ENCODE data around the gene GMPR2. TPM values are rescaled to one million over a fixed set of nuclear protein-coding genes. Genes with fewer than 3 reads are reported as not detected.

GMPR2 gene
- total and polyA plus RNA-seq, 2 of the 13 experiments (the other 11 are each of a cell fraction or from before 2014, with no cell fraction given), result 210 to 273 TPM

DNA sequence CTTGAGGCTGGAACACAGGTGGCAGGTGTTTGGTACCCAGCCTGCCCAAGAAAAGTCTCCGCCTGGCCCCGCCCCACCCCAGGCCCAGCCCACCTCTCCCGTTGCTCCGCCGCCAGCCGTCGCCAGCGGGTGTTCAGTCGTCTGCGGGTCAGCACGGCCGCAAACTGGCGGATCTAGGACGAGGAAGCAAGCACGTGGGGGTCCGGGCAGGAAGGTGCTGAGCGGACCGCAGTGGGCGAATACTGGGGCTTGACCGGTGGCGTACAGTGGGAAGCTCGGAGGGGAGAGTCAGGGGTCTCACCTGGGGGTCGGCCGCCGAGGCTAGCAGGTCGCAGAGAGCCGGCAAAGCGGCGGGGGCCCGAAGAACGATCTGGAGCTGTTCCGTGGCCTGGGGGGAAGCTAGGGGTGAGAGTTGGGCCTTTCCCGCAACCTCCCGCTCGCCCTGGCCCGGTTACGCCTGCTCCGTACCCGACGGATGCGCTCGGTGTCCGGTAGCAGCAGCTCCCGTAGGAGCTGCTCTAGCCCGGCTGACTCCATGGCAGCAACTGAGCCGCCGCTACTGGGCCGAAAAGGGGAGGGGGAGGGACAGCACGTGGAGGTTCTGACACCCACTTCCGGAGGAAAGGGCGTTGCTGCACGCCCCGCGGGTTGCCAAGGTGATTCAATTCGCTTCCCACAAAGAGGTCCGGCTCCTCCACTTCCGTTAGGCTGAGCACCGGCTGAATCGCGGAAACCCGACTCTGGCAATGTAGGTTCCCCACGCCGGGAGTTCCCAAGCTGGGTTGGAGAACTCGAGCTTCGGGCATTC, 44.3 kb upstream of the GMPR2 start, which contains the start of gene IPO4 (continued):
- TF ChIP-seq, protein P1, sequence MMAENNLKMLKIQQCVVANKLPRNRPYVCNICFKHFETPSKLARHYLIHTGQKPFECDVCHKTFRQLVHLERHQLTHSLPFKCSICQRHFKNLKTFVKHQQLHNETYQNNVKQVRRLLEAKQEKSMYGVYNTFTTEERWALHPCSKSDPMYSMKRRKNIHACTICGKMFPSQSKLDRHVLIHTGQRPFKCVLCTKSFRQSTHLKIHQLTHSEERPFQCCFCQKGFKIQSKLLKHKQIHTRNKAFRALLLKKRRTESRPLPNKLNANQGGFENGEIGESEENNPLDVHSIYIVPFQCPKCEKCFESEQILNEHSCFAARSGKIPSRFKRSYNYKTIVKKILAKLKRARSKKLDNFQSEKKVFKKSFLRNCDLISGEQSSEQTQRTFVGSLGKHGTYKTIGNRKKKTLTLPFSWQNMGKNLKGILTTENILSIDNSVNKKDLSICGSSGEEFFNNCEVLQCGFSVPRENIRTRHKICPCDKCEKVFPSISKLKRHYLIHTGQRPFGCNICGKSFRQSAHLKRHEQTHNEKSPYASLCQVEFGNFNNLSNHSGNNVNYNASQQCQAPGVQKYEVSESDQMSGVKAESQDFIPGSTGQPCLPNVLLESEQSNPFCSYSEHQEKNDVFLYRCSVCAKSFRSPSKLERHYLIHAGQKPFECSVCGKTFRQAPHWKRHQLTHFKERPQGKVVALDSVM (CRISPR knock-in tag; IDR thresholded peaks at IDR 0.05), result no peak
- TF ChIP-seq, protein P2, sequence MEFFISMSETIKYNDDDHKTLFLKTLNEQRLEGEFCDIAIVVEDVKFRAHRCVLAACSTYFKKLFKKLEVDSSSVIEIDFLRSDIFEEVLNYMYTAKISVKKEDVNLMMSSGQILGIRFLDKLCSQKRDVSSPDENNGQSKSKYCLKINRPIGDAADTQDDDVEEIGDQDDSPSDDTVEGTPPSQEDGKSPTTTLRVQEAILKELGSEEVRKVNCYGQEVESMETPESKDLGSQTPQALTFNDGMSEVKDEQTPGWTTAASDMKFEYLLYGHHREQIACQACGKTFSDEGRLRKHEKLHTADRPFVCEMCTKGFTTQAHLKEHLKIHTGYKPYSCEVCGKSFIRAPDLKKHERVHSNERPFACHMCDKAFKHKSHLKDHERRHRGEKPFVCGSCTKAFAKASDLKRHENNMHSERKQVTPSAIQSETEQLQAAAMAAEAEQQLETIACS (CRISPR knock-in tag; IDR thresholded peaks at IDR 0.05), result peak; percentile 70
- peak; percentile 87; the same call in 1 of the 2 replicates for TF ChIP-seq ZNF468 (CRISPR knock-in tag; IDR thresholded peaks at IDR 0.05)
- TF ChIP-seq ZNF782 (CRISPR knock-in tag; IDR thresholded peaks at IDR 0.05; ENCODE audit: borderline replicate concordance), result peak; percentile 98
- peak; percentile 99 for TF ChIP-seq KMT2A (CRISPR knock-in tag; IDR thresholded peaks at IDR 0.05)
- peak; percentile 95 for TF ChIP-seq MYNN (CRISPR knock-in tag; IDR thresholded peaks at IDR 0.05; ENCODE audit: low read depth)
- peak; percentile 67 for TF ChIP-seq ONECUT2 (CRISPR knock-in tag; IDR thresholded peaks at IDR 0.05)
- peak; percentile 97 for TF ChIP-seq ZNF766 (CRISPR knock-in tag; IDR thresholded peaks at IDR 0.05; ENCODE audit: borderline replicate concordance)
- TF ChIP-seq RFX5 (IDR thresholded peaks at IDR 0.05; ENCODE audit: low read depth, low read length), result peak; percentile 72
- TF ChIP-seq, protein P3, sequence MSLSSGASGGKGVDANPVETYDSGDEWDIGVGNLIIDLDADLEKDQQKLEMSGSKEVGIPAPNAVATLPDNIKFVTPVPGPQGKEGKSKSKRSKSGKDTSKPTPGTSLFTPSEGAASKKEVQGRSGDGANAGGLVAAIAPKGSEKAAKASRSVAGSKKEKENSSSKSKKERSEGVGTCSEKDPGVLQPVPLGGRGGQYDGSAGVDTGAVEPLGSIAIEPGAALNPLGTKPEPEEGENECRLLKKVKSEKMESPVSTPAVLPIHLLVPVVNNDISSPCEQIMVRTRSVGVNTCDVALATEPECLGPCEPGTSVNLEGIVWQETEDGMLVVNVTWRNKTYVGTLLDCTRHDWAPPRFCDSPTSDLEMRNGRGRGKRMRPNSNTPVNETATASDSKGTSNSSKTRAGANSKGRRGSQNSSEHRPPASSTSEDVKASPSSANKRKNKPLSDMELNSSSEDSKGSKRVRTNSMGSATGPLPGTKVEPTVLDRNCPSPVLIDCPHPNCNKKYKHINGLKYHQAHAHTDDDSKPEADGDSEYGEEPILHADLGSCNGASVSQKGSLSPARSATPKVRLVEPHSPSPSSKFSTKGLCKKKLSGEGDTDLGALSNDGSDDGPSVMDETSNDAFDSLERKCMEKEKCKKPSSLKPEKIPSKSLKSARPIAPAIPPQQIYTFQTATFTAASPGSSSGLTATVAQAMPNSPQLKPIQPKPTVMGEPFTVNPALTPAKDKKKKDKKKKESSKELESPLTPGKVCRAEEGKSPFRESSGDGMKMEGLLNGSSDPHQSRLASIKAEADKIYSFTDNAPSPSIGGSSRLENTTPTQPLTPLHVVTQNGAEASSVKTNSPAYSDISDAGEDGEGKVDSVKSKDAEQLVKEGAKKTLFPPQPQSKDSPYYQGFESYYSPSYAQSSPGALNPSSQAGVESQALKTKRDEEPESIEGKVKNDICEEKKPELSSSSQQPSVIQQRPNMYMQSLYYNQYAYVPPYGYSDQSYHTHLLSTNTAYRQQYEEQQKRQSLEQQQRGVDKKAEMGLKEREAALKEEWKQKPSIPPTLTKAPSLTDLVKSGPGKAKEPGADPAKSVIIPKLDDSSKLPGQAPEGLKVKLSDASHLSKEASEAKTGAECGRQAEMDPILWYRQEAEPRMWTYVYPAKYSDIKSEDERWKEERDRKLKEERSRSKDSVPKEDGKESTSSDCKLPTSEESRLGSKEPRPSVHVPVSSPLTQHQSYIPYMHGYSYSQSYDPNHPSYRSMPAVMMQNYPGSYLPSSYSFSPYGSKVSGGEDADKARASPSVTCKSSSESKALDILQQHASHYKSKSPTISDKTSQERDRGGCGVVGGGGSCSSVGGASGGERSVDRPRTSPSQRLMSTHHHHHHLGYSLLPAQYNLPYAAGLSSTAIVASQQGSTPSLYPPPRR (CRISPR knock-in tag; IDR thresholded peaks at IDR 0.05; ENCODE audit: borderline replicate concordance), result peak; percentile 83
- peak; percentile 99 for TF ChIP-seq KDM4B (CRISPR knock-in tag; IDR thresholded peaks at IDR 0.05)
- peak; percentile 86 for TF ChIP-seq SP2 (CRISPR knock-in tag; IDR thresholded peaks at IDR 0.05)
- peak; percentile 95 for TF ChIP-seq SMAD9 (CRISPR knock-in tag; IDR thresholded peaks at IDR 0.05)
- TF ChIP-seq MXI1 (IDR thresholded peaks at IDR 0.05; ENCODE audit: borderline replicate concordance, low read depth, low read length), result peak; percentile 100
- TF ChIP-seq, protein P4, sequence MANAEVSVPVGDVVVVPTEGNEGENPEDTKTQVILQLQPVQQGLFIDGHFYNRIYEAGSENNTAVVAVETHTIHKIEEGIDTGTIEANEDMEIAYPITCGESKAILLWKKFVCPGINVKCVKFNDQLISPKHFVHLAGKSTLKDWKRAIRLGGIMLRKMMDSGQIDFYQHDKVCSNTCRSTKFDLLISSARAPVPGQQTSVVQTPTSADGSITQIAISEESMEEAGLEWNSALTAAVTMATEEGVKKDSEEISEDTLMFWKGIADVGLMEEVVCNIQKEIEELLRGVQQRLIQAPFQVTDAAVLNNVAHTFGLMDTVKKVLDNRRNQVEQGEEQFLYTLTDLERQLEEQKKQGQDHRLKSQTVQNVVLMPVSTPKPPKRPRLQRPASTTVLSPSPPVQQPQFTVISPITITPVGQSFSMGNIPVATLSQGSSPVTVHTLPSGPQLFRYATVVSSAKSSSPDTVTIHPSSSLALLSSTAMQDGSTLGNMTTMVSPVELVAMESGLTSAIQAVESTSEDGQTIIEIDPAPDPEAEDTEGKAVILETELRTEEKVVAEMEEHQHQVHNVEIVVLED (CRISPR knock-in tag; IDR thresholded peaks at IDR 0.05; ENCODE audit: borderline replicate concordance), result peak; percentile 91; the same call in 1 of the 2 replicates
- peak; percentile 76 for TF ChIP-seq CHD2 (IDR thresholded peaks at IDR 0.05; ENCODE audit: low read depth, low read length)
- TF ChIP-seq PLRG1 (conservative IDR thresholded peaks at IDR 0.05), result no peak
- TF ChIP-seq NCOA1 (CRISPR knock-in tag; IDR thresholded peaks at IDR 0.05), result peak; percentile 96; the same call in 1 of the 2 replicates
- peak; percentile 96 for TF ChIP-seq AKAP8 (CRISPR knock-in tag; IDR thresholded peaks at IDR 0.05)
- TF ChIP-seq NBN (conservative IDR thresholded peaks at IDR 0.05), result no peak
- TF ChIP-seq ZNF883 (CRISPR knock-in tag; IDR thresholded peaks at IDR 0.05; ENCODE audit: not compliant biosample characterization), result peak; percentile 97
